MCF 10A (cell line): Measurements from ENCODE around the gene RSRP1. TPM values are rescaled to one million over a fixed set of nuclear protein-coding genes. Genes with fewer than 3 reads are reported as not detected.
"Not testable (repeated sequence)": the region's sequence is repeated elsewhere in the genome, so short reads cannot be mapped to it uniquely, and the experiment has no call there.

Source experiments
- BruUV-seq: library from RNA; stranded (reverse); fragments of 400-500 nt; replicated peaks from 2 replicates; lab custom pipeline; 2021; lab: Mats Ljungman, UMichigan
- CTCF ChIA-PET: fragments of 300-600 bp; sonication (Branson Sonifier 250); formaldehyde crosslinking; extraction: SDS; loops from one replicate; lab custom pipeline; 2021; ENCODE audit warnings: antibody characterized with exemption, inconsistent platforms; lab: Yijun Ruan, JAX
- POLR2A ChIA-PET: fragments of 300-600, 350-650 bp; sonication (Branson Sonifier 250); formaldehyde crosslinking; extraction: SDS; loops from one replicate; lab custom pipeline; 2020; ENCODE audit warnings: antibody characterized with exemption, inconsistent platforms; lab: Yijun Ruan, JAX
- DNase-seq: peaks from one replicate; pipeline ENCODE4 v3.0.0-alpha.2; 2018; ENCODE audit not compliant: unreplicated experiment
- H3K27ac Mint-ChIP-seq: one replicate; pipeline ENCODE4 v1.8.0; 2022; ENCODE audit warnings: mild to moderate bottlenecking, low read depth, mixed read lengths; ENCODE audit not compliant: unreplicated experiment
- H3K27me3 Mint-ChIP-seq: one replicate; pipeline ENCODE4 v1.8.0; 2022; ENCODE audit warnings: mixed read lengths; ENCODE audit not compliant: insufficient read depth, unreplicated experiment
- H3K36me3 Mint-ChIP-seq: one replicate; pipeline ENCODE4 v1.8.0; 2022; ENCODE audit warnings: mild to moderate bottlenecking, moderate library complexity, mixed read lengths; ENCODE audit not compliant: insufficient read depth, unreplicated experiment
- H3K4me1 Mint-ChIP-seq: one replicate; pipeline ENCODE4 v1.8.0; 2022; ENCODE audit warnings: mixed read lengths; ENCODE audit not compliant: insufficient read depth, unreplicated experiment
- H3K4me3 Mint-ChIP-seq: one replicate; pipeline ENCODE4 v1.8.0; 2022; ENCODE audit warnings: mild to moderate bottlenecking, moderate library complexity, mixed read lengths; ENCODE audit not compliant: unreplicated experiment
- H3K9me3 Mint-ChIP-seq: one replicate; pipeline ENCODE4 v1.8.0; 2022; ENCODE audit warnings: mixed read lengths; ENCODE audit not compliant: unreplicated experiment
- intact Hi-C: fragments of 100-400 bp; cut with micrococcal nuclease; formaldehyde crosslinking; loops from 2 replicates; pipeline ENCODE4 v1.14.1; 2022
- total RNA-seq: library from RNA; stranded (reverse); gene quantifications from 2 replicates; pipeline ENCODE4 v1.2.3, GENCODE V29; 2022
- TF ChIP-seq, protein P1 (sequence below): fragments of 200-600 bp; IDR thresholded peaks from one replicate; pipeline ENCODE4 v1.8.0; 2022; ENCODE audit warnings: antibody characterized with exemption, mild to moderate bottlenecking; ENCODE audit not compliant: unreplicated experiment

RSRP1 gene
- total RNA-seq, 1 experiment from 2014 or later: 77.2 TPM

DNA sequence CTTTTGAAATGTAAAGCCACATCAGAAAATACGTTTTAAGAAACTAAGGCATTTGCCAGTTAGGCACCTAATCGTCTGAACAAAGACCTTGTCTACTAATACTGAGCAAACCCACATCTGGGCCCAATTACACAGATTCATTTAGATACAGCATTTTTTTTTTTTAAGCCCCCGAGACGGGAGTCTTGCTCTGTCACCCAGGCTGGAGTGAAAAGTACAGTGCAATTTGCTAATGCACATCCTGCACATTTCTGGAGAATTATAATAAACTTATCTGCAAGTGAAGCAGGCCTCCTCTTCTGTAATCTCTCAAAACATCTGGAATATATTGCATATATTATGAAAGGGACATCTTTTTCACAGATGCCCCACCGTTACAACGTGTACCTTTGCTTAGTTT, 3.3 kb downstream of the RSRP1 start:
- Mint-ChIP-seq H3K27ac (no peak overlapping the region), H3K27me3 (no peaks in the 10 kb centered on the region), H3K9me3 (no peaks in the 10 kb centered on the region), H3K4me1 (peaks cover 25% of the 10 kb centered on the region), H3K36me3 (peaks cover 90% of the 10 kb centered on the region), H3K4me3 (no peak overlapping the region)
- no peak for DNase-seq
- TF ChIP-seq, protein P1, sequence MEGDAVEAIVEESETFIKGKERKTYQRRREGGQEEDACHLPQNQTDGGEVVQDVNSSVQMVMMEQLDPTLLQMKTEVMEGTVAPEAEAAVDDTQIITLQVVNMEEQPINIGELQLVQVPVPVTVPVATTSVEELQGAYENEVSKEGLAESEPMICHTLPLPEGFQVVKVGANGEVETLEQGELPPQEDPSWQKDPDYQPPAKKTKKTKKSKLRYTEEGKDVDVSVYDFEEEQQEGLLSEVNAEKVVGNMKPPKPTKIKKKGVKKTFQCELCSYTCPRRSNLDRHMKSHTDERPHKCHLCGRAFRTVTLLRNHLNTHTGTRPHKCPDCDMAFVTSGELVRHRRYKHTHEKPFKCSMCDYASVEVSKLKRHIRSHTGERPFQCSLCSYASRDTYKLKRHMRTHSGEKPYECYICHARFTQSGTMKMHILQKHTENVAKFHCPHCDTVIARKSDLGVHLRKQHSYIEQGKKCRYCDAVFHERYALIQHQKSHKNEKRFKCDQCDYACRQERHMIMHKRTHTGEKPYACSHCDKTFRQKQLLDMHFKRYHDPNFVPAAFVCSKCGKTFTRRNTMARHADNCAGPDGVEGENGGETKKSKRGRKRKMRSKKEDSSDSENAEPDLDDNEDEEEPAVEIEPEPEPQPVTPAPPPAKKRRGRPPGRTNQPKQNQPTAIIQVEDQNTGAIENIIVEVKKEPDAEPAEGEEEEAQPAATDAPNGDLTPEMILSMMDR: no peak
- ChIA-PET POLR2A (interaction anchor here (0.7 to 8.9 kb wide), 4 partner anchors 11 to 188 kb away, joined by 3 to 138 read pairs (median 6); partner anchors contain the start of gene SYF2), CTCF (interaction anchor here (1.0 kb wide), 1 partner anchor 39 kb away, joined by 4 read pairs; no protein-coding TSS in a partner anchor)
- intact Hi-C loops: loop anchor here (10.0 kb wide), 1 partner anchor 551 kb away; no protein-coding TSS in a partner anchor
- no TSS peak for BruUV-seq

DNA sequence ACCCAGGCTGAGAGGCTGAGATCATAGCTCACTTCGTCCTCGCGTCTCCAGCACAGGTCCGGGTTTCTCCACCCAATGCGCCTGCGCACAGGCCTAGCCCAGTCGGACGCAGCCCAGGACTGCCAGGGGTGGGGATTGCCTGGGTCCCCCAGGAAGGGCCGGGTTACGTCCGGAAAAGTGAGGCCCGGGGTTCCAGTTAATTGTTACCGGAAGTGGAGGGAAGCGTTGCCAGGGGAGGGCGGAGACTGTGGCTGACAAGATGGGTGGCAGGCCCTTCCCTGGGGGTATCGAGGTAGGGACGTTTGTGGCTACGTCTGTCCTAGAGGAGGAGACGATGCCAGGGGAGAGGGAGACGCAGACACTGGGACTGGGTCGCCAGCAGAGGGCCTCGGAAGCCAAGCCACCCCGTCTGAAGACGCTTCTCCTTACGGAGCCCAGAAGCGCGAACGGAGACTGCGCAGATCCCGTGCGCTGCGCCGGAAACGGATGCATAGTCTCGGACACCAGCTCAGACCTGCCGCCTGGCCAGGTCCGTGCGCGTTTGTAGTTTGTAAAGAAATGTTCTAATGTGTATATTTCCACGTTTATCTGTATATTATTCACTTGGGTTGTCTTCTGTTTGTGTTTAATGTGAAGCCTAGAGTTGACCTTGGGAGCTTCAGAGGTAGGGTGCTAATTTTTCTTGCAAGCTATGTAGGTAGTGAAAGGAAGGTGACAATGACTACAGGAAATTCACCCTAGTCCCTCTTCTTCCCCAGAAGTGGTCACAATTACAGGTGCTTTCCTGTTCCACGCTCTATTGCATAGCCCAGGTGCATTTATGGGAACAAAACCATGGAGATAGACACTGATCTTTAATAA, 7.3 kb downstream of the RSRP1 start:
- intact Hi-C loops: loop anchor here (10.0 kb wide), 1 partner anchor 555 kb away; no protein-coding TSS in a partner anchor
- TF ChIP-seq, protein P1: peak; percentile 48
- ChIA-PET CTCF (interaction anchor here (0.6 to 1.0 kb wide), 9 partner anchors 9 to 987 kb away, joined by 3 to 5 read pairs (median 3); no protein-coding TSS in a partner anchor), POLR2A (interaction anchor here (0.8 to 8.9 kb wide), 15 partner anchors 7 to 823 kb away, joined by 3 to 138 read pairs (median 6); partner anchors contain the start of genes MTFR1L, RSRP1, SYF2 and TMEM50A)
- DNase-seq: peak; percentile 96
- Mint-ChIP-seq H3K4me3 (peak overlapping the region; percentile 78), H3K4me1 (peaks cover 24% of the 10 kb centered on the region), H3K27ac (peak overlapping the region; percentile 85), H3K27me3 (no peaks in the 10 kb centered on the region), H3K9me3 (no peaks in the 10 kb centered on the region), H3K36me3 (peaks cover 54% of the 10 kb centered on the region)
- TSS peak; percentile 30 for BruUV-seq

DNA sequence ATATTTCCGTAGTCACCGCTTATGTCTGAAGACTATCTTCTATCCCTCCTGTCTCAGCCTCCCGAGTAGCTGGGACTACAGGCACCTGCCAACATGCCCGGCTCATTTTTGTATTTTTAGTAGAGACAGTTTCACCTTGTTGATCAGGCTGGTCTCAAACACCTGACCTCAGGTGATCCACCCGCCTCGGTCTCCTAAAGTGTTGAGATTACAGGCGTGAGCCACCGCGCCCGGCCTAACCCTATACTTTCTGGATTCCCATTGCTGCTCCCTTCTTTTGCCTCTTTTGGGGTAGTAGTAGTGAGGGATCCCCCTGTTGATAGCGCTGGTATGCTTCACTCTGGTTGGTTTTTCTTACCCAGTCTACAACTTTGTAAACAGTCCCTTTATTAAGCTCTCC, 9.2 kb downstream of the RSRP1 start:
- Mint-ChIP-seq H3K4me1 (peaks cover 24% of the 10 kb centered on the region), H3K9me3 (no peaks in the 10 kb centered on the region), H3K4me3 (no peak overlapping the region), H3K36me3 (peaks cover 35% of the 10 kb centered on the region), H3K27me3 (no peaks in the 10 kb centered on the region), H3K27ac (peak overlapping the region; percentile 31)
- ChIA-PET POLR2A (interaction anchor here (0.6 to 0.9 kb wide), 2 partner anchors 119 to 847 kb away, joined by 3 read pairs; no protein-coding TSS in a partner anchor), CTCF (no interaction called here)
- DNase-seq: no peak
- no TSS peak for BruUV-seq
- intact Hi-C loops: no loop called here
- TF ChIP-seq, protein P1: no peak

DNA sequence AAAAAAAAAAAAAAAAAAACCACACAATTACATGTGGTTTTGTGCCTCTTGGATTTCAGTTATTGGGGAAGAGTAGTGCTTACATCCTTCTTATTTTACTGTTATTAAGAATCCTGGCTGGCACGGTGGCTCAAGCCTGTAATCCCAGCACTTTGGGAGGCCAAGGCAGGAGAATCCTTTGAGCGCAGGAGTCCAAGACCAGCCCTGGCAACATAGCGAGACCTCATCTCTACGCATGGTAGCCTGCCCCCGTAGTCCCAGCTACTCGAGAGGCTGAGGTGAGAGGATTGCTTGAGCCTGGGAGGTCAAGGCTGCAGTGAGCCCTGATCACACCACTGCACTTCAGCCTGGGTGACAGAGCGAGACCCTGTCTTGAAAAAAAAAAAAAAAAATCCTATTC, 11.0 kb downstream of the RSRP1 start:
- DNase-seq, H3K4me3 Mint-ChIP-seq, H3K9me3 Mint-ChIP-seq, BruUV-seq, intact Hi-C loops, H3K27me3 Mint-ChIP-seq: not testable (repeated sequence)
- Mint-ChIP-seq H3K4me1 (peaks cover 24% of the 10 kb centered on the region), H3K36me3 (peaks cover 17% of the 10 kb centered on the region), H3K27ac (peak overlapping the region; percentile 85)
- POLR2A ChIA-PET: interaction anchor here (1.0 to 1.6 kb wide), 3 partner anchors 11 to 115 kb away, joined by 3 to 5 read pairs (median 4); partner anchors contain the start of gene RSRP1
- CTCF ChIA-PET: interaction anchor here (0.6 kb wide), 1 partner anchor 1603 kb away, joined by 3 read pairs; no protein-coding TSS in a partner anchor

DNA sequence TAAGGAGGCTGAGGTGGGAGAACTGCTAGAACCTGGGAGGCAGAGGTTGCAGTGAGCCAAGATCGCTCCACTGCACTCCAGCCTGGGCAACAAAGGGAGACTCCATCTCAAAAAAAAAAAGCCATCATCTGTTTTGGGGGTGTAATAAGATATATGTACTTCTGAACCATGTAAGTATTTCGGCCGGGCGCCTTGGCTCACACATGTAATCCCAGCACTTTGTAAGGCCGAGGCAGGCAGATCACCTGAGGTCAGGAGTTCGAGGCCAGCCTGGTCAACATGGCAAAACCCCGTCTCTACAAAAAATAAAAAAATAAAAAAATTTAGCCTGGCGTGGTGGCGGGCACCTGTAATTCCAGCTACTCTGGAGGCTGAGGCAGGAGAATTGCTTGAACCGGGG, 11.8 kb downstream of the RSRP1 start:
- Mint-ChIP-seq H3K4me1 (peaks cover 27% of the 10 kb centered on the region), H3K36me3 (peaks cover 15% of the 10 kb centered on the region)
- POLR2A ChIA-PET: interaction anchor here (0.9 kb wide), 1 partner anchor 103 kb away, joined by 3 read pairs; no protein-coding TSS in a partner anchor
- H3K9me3 Mint-ChIP-seq, H3K4me3 Mint-ChIP-seq, H3K27ac Mint-ChIP-seq, DNase-seq, BruUV-seq, H3K27me3 Mint-ChIP-seq, intact Hi-C loops, CTCF ChIA-PET: not testable (repeated sequence)
